NCI-H146 (cell line): ENCODE measurements around the gene TRAF3.
A peak's percentile ranks its signal among the peaks of the same experiment; 100 is the strongest.
"Not testable (repeated sequence)": the region's sequence is repeated elsewhere in the genome, so short reads cannot be mapped to it uniquely, and the experiment has no call there.

Source experiments
- DNase-seq: peaks from one replicate; lab custom pipeline; 2025; lab: John Stamatoyannopoulos, UW

Gene TRAF3

GRCh38 chr14:102807013-102807406 is 29.8 kb downstream of the TRAF3 start:
- no peak for DNase-seq

- no peak for DNase-seq
These were observed 32.6 kb downstream of the TRAF3 start for GRCh38 chr14:102809870-102810269.

GRCh38 chr14:102810523-102810922 is 33.3 kb downstream of the TRAF3 start:
- DNase-seq = no peak

- peak; percentile 73 for DNase-seq
These were observed 34.2 kb downstream of the TRAF3 start for GRCh38 chr14:102811254-102811963.

- DNase-seq = no peak
These were observed 34.7 kb downstream of the TRAF3 start for GRCh38 chr14:102811971-102812370.

- no peak for DNase-seq
These were observed 36.4 kb downstream of the TRAF3 start for GRCh38 chr14:102813691-102814090.

- DNase-seq = no peak
These were observed 40.1 kb downstream of the TRAF3 start for GRCh38 chr14:102817318-102817717.

- DNase-seq = no peak
These were observed 41.0 kb downstream of the TRAF3 start for GRCh38 chr14:102817942-102818940.

- DNase-seq = peak; percentile 88
These were observed 42.0 kb downstream of the TRAF3 start for GRCh38 chr14:102819176-102819628.

GRCh38 chr14:102819747-102820330 is 42.6 kb downstream of the TRAF3 start:
- DNase-seq = peak; percentile 61

GRCh38 chr14:102821252-102821651 is 44.0 kb downstream of the TRAF3 start:
- no peak for DNase-seq

- no peak for DNase-seq
These were observed 45.1 kb downstream of the TRAF3 start for GRCh38 chr14:102822311-102822863.

- DNase-seq = not testable (repeated sequence)
These were observed 45.6 kb downstream of the TRAF3 start for GRCh38 chr14:102822887-102823286.

GRCh38 chr14:102823546-102823945 is 46.3 kb downstream of the TRAF3 start:
- no peak for DNase-seq

GRCh38 chr14:102824832-102825231 is 47.6 kb downstream of the TRAF3 start:
- no peak for DNase-seq

- no peak for DNase-seq
These were observed 48.3 kb downstream of the TRAF3 start for GRCh38 chr14:102825307-102826095.

- no peak for DNase-seq
These were observed 48.9 kb downstream of the TRAF3 start for GRCh38 chr14:102826161-102826560.

GRCh38 chr14:102826751-102827675 is 49.8 kb downstream of the TRAF3 start:
- DNase-seq = no peak

- peak; percentile 64 for DNase-seq
These were observed 50.5 kb downstream of the TRAF3 start for GRCh38 chr14:102827716-102828115.

GRCh38 chr14:102828151-102828550 is 50.9 kb downstream of the TRAF3 start:
- peak; percentile 43 for DNase-seq
